ENCODE results near the gene KCTD13. TPM values are rescaled to one million over a fixed set of nuclear protein-coding genes. Genes with fewer than 3 reads are reported as not detected.
A peak's percentile ranks its signal among the peaks of the same experiment; 100 is the strongest.

Gene KCTD13
- polyA plus RNA-seq, 2 of the 4 experiments (the other 2 are of a cell fraction), result 12.7 to 14.6 TPM

- no peaks in the 10 kb centered on the region for H3K9me3 ChIP-seq
- DNase-seq (ENCODE audit: low read depth in 1 of 2, low spot score in 1 of 2) (peak; percentile 77 to 87), ATAC-seq (peak; percentile 73 to 79), FAIRE-seq (no peak)
- H3K4me3 ChIP-seq, result peak within 1 kb of the TSS; percentile 68
- peak within 1 kb of the TSS; percentile 80 to 88 for H3K27ac ChIP-seq
- WGBS (ENCODE audit: missing lambda C conversion rate), result 3% methylated on average over 43 of the region's 67 CpGs
- POLR2A ChIA-PET, result interaction anchor here (0.6 to 2.3 kb wide), 14 partner anchors 11 to 165 kb away, joined by 3 to 12 read pairs (median 5); partner anchors contain the start of genes ALDOA, CDIPT, HIRIP3 and INO80E
- H3K4me1 ChIP-seq, result peaks cover 16% of the 10 kb centered on the region
- CTCF ChIA-PET, result interaction anchor here (0.7 to 5.4 kb wide), 21 partner anchors 8 to 131 kb away, joined by 3 to 41 read pairs (median 4); no protein-coding TSS in a partner anchor
- peak within 1 kb of the TSS; percentile 98 for H3K4me2 ChIP-seq
- TF ChIP-seq MAX (IDR thresholded peaks at IDR 0.05) (peak; percentile 84), NFE2L2 (conservative IDR thresholded peaks at IDR 0.05; ENCODE audit: low read length) (no peak), TFCP2L1 (CRISPR knock-in tag; IDR thresholded peaks at IDR 0.05) (peak; percentile 71; the same call in 1 of the 2 replicates), ZNF302 (CRISPR knock-in tag; IDR thresholded peaks at IDR 0.05) (no peak), POLR2AphosphoS2 (conservative IDR thresholded peaks at IDR 0.05; ENCODE audit: low read length) (no peak), RARB (CRISPR knock-in tag; IDR thresholded peaks at IDR 0.05) (no peak), CTCF (IDR thresholded peaks at IDR 0.05) (no peak), REST (IDR thresholded peaks at IDR 0.05) (no peak), USF2 (IDR thresholded peaks at IDR 0.05) (peak; percentile 57), MYC (IDR thresholded peaks at IDR 0.05; ENCODE audit: borderline replicate concordance, low read length) (peak; percentile 20; the same call in 1 of the 2 replicates), MAZ (IDR thresholded peaks at IDR 0.05; ENCODE audit: borderline replicate concordance, low read depth, low read length) (no peak), PHF8 (IDR thresholded peaks at IDR 0.05; ENCODE audit: borderline replicate concordance, low read depth) (no peak), CEBPB (IDR thresholded peaks at IDR 0.05) (no peak), BCL3 (IDR thresholded peaks at IDR 0.05) (no peak), HEYL (CRISPR knock-in tag; IDR thresholded peaks at IDR 0.05) (no peak), HMGXB4 (CRISPR knock-in tag; IDR thresholded peaks at IDR 0.05; ENCODE audit: borderline replicate concordance) (no peak), MAFK (IDR thresholded peaks at IDR 0.05; ENCODE audit: partially characterized antibody) (no peak), JUN (IDR thresholded peaks at IDR 0.05) (peak in 1 of 2 experiments; percentile 30; a peak in 1 of 5 replicates), HDAC2 (IDR thresholded peaks at IDR 0.05) (no peak), ZSCAN20 (CRISPR knock-in tag; IDR thresholded peaks at IDR 0.05) (no peak), E2F6 (IDR thresholded peaks at IDR 0.05; ENCODE audit: borderline replicate concordance, low read depth) (no peak), KDM1A (IDR thresholded peaks at IDR 0.05; ENCODE audit: low read depth) (no peak), FOSB (CRISPR knock-in tag; IDR thresholded peaks at IDR 0.05) (no peak), ZC3H11A (IDR thresholded peaks at IDR 0.05) (no peak), RNF2 (IDR thresholded peaks at IDR 0.05; ENCODE audit: borderline replicate concordance, low read depth) (no peak), ATOH8 (CRISPR knock-in tag; IDR thresholded peaks at IDR 0.05; ENCODE audit: low read depth) (no peak)
Observed at GRCh38 chr16:29900102-29900887, 25.7 kb downstream of the KCTD13 start, which contains the start of gene ASPHD1. ASPHD1 (plus strand) TSS chr16:29900488; CDS start chr16:29900972, 484 bp downstream.

Data from A549 (cell line).